GM19035 (cell line): ENCODE measurements around the gene ZBTB5.
"Not testable (repeated sequence)": the region's sequence is repeated elsewhere in the genome, so short reads cannot be mapped to it uniquely, and the experiment has no call there.

ENCODE experiments used
- ATAC-seq: cut with Tn5 transposase; IDR thresholded peaks from one replicate; pipeline ENCODE4 v1.9.1; 2021; ENCODE audit not compliant: unreplicated experiment

The ZBTB5 gene

DNA sequence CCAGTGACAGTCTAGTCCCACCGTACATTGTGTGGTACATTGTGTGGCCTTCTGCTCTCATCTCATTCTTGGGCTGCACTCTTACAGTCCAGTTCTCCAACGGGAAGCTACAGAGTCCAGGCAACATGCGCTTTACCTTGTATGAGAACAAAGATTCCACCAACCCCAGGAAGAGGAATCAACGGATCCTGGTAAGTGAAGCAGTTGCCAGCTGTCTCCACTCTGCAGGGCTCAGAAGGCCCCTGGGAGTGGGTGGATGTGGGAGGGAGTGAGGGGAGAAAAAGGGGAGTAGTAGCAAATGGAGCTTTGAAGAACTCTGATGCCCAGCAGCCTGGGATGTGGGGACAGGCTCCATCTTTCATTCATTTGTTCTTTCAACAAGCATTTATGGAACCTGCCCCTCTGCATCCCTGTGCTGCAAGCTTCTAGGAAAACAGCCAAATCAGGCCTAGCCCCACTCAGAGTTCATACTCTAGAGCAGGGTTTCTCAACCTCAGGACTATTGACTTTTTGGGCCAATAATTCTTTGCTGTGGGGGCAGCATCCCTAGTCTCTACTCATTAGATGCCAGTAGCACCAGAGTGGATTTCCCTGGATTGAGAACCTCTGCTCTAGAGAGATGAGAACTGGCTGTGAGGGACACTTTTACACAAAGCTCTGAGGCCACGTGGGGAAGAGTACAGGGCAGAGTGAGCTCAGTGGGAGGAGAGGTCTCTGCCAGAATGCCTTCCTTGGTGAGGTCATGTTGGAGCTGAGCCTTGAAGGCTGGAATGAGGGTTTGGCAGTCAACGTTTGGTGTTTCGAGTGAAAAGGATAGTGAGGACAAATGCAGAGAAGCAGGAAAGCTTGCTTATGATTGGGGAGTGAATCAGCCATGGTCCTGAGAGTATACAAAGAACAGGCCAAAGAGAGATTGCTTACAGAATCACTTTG lies 21.6 kb upstream of the ZBTB5 start:
- no peak for ATAC-seq

DNA sequence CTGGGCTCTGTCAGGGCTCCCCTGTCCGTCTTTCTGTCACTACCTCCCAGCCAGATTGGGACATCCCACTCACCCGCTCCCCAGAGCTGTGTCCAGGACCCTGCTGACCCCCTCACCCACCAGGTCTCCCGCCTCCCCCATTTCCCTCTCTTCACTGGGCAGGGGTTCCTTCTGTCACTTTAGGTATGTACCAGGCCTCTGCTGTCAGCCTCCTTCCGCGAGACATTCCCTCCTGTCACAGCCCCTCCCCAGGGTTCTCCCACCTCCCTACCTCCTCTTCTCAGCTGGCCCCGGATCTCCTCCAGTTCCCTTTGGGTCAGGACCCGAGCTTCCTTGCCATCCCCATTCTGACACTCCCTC lies 21.0 kb upstream of the ZBTB5 start:
- ATAC-seq, result no peak

DNA sequence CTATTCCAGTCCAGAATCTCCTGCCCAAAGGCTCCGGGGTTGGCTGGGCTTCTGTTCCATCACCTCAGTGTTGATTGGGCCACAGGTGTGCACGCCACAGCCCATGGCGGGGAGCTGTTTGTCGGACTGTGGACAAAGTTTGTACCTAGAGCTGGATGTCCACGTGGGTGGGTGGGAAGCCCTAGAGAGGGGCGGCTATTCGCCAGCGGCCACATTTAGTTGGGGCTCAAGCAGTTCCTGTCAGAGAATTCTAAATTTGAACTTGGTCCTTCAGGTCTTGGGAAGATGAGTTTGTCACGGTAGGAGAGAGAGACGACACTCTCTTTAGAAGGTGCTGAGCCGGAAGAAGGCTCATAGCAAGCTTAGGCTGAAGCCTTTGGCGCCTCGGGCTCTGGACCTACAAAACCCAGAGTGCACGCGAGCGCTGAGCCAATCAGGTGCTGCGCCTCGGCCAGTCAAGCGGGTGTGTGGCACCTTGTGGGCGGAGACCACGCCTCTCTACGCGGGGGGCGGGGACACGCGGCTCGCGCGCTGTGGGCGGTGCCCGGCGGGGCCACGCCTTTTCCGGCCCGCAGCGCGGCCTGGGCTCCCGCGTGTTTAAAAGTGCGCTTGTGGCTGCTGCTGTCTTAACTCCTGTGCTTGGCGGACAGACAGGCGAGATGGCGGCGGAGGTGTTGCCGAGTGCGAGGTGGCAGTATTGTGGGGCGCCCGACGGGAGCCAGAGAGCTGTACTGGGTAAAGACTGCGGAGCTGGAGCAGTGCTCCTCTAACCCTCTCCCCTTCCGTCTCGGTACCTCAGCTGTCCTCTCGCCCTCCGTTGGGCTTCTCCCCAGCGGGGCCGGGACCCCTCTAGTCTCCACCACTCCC lies 20.4 kb upstream of the ZBTB5 start, which contains the start of gene POLR1E:
Gene POLR1E, plus strand, starts transcription at position 560 of the 867 bp plus-strand sequence. Its CDS starts 100 bp downstream, at position 660.
- peak; percentile 97 for ATAC-seq

DNA sequence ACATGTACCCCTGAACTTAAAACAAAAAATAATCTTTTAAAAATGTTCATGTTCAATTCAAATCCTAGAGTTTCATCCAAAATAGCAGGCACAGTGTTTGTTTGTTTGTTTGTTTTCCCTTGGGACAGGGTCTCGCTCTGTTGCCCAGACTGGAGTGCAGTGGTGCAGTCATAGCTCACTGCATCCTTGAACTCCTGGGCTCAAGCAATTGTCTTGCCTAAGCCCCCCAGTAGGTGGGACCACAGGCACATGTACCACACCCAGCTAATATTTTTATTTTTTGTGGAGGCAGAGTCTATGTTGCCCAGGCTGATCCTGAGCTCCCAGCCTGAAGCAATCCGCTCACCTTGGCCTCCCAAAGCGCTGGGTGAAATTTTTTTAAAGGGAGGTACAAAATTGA lies 15.5 kb upstream of the ZBTB5 start:
- no peak for ATAC-seq

DNA sequence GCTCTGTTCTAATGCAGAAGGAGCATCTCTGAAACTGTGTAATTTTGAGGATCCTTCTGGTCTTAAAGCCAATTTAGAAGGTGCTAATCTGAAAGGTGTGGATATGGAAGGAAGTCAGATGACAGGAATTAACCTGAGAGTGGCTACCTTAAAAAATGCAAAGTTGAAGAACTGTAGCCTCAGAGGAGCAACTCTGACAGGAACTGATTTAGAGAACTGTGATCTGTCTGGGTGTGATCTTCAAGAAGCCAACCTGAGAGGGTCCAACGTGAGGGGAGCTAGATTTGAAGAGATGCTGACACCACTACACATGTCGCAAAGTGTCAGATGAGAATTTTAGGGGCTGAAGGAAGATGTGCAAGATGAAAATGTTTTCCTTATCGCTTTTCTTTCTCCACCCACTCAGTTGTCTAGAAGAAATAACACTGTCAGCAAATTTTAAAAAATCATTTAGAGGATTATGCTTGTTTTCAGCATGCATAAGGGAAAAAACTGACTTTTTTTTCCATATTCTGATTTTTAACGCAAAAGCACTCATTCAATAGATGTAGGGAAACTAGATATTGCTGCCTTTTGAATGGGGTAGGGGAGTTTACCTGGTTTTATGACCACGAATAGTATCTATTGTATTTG lies 12.9 kb upstream of the ZBTB5 start:
- not testable (repeated sequence) for ATAC-seq

DNA sequence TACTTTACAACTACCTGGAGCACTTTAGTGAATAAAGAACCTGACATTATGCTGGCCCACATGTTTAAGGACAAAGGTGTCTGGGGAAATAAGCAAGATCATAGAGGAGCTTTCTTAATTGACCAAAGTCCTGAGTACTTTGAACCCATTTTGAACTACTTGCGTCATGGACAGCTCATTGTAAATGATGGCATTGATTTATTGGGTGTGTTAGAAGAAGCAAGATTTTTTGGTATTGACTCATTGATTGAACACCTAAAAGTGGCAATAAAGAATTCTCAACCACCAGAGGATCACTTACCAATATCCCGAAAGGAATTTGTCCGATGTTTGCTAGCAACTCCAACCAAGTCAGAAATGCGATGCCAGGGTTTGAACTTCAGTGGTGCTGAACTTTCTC lies 12.2 kb upstream of the ZBTB5 start:
- not testable (repeated sequence) for ATAC-seq

DNA sequence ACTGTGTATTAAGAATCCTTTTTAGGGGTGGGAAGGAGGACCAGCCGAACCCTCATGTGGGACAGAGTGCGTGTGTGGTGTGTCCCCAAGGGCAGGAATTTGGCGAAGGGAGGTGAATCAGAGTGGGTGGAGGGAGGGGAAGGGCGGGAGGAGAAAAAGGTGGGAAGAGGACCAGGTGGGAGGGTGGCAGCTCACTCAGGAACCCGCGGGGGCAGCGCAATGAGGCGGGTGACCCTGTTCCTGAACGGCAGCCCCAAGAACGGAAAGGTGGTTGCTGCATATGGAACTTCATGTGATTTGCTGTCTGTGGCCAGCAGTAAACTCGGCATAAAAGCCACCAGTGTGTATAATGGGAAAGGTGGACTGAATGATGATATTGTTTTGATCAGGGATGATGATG lies 11.7 kb upstream of the ZBTB5 start:
- ATAC-seq, result no peak

DNA sequence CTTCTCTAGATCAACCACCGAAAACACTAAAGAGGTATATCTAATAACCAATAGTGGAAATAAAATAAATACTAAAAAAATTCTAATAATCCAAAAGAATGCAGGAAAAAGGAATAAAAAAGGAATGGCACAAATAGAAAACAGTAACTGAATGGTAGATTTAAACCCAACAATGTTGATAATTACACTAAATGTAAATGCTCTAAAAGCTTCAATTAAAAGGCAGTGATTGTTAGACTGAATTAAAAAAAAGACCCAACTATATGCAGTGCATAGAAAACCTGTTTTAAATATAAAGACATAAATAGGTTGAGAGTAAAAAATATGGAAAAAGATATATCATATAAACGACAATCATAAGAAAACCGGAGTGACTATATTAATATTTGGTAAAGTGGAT lies 9.2 kb upstream of the ZBTB5 start:
- no peak for ATAC-seq

DNA sequence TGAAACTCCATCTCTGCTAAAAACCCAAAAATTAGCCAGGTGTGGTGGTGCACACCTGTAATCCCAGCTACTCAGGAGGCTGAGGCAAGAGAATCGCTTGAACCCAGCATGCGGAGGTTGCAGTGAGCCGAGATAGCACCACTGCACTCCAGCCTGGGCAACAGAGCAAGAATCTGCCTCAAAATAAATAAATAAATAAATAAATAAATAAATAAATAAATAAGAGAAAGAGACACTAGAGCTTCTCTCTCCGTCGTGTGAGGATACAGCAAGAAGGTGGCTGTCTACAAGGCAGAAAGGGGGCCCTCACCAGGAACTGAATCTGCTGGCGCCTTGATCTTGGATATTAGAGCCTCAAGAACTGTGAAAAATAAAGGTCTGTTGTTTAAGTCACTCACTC lies 8.7 kb upstream of the ZBTB5 start:
- not testable (repeated sequence) for ATAC-seq

DNA sequence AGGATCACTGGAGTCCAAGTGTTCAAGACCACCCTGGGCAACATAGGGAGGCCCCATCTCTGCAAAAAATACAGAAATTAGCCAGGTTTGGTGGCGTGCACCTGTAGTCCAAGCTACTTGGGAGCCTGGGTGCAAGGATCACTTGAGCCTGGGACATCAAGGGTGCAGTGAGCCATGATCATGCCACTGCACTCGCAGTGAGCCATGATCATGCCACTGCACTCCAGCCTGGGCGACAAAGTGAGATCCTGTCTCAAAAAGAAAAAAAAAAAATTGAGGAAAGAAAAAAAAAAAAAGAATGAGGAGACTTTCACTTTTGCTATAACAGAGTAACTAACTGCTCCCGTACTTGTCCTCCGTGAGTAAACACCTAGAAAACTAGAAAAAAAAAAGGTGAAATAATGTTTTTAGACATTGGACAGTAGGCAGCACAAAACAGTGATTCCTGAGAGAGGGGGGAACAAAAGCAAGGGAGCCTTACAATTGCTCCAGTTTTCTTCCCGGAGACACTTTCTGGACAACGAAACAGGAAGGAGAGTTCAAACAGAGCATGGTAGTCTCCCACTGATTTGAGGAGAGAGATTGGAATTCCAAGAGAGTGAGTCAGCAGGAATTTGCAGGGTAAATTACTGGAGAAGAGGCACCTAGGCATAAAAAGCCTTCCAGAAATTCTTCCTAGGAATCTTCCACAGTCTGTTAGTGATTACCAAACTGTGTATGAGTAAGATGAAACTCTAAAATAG lies 6.9 kb upstream of the ZBTB5 start:
- no peak for ATAC-seq

DNA sequence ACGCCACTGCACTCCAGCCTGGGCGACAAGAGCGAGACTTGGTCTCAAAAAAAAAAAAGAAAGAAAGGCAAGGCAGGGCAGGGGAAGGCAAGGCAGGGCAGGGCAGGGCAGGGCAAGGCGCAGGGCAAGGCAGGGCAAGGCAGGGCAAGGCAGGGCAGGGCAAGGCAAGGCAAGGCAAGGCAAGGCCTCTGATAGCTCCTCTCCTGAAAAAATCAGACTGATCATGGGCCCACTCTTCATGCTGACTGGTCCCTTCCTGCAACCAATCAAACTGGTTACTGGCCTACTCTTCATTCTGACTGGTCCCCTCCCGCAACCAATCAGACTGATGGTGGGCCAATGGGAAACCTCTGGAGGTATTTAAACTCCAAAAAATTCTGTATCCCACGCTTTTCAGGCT lies 3.4 kb upstream of the ZBTB5 start:
- ATAC-seq, result no peak

DNA sequence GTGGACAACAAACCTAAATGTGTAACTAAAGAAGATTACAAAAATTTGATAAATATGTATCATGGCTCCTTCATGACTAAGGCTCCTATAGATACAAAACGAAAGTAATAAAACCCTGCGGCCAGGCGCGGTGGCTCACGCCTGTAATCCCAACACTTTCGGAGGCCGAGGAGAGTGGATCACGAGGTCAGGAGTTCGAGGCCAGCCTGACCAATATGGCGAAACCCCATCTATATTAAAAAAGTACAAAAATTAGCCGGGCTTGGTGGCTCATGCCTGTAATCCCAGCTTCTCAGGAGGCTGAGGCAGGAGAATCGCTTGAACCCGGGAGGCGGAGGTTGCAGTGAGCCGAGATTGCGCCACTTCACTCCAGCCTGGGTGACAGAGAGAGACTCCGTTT lies 2.3 kb upstream of the ZBTB5 start:
- ATAC-seq, result not testable (repeated sequence)

DNA sequence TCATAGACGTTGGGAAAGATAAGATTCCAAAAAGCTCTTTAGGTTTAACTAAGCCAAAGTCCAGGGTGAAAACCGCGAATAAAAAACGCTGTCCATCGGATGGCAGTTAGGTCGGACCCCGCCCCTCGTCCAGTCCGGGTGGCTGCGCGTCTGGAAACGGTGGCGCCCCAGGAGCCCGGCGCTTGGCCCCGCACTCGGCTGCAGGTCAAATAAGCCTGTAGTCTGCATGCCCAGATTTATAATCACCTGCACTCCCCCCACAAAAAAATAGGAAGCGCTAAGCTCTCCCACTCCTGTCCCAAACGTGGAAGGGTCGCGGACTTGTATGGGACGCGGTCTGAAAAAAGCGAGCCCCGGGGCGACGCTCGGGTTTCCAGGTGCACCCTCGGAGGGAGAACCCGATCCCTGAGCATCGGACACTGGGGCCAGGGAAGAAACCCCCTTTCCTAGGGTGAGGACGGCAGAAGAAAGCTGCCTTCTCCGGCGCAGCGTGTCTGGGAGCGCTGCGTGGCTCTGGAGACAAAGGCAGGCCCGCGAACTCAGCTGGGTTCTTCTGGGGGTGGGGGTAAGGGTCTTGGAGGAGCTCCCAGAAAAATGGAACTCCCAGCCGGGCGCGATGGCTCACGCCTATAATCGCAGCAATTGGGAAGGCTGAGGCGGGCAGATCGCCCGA lies 923 bp upstream of the ZBTB5 start:
- ATAC-seq, result peak; percentile 14

DNA sequence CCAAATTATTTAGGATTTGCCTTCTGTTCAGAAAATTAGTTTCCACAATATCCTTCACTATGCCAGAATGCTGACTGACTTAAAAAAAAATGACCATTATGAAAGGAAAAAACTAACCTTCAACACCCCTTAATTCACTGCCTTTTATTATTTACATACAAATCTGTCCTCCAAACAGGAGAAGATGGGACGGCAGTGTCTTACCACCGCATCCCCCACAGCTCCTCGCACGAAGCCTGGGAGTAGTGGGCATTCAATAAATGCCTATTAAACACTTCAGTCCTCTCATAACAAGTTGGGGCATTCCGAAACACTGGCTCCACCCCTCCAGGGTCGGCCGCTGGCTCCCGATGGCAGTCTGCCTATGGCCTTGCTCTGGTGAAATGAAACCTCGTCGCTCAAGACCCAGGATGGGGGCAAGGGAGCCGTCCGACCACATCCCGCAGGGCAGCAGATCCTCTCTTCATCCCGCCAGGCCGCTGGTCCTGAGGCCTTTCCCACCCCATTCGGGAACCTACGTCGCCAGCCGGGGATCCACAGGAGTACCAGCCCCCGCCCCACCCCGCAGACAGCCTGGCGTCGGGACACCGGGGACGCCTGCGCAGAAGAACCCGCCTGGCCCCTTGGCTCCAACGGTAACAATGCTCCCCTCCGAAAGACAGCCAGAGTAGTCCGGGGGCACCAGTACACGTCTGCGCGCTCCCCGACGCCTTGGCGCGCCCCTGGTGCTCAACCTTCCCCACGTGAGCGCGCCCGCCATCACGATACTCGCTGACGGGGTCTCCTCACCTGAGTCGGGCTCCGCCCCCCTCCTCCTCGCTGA lies 613 bp downstream of the ZBTB5 start:
- ATAC-seq, result peak; percentile 42

DNA sequence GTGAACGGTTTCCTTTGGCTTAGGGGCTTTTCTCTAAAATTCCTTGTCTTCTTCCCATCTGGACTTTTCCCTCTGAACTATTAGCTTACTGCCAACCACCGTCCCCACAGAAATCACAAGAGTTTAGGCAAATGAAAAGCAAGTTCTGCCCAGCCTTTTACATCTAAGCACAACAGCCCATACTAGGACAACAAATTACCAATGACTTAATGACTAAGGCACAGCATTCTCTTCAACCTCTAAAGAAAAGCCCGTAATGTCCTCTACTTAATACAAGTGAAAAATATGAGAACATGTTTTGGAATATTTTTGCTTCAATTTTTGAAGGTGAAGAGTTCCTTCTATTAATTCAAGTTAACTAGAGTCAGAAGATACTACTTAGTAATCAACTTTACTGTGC lies 1.2 kb downstream of the ZBTB5 start:
- no peak for ATAC-seq

DNA sequence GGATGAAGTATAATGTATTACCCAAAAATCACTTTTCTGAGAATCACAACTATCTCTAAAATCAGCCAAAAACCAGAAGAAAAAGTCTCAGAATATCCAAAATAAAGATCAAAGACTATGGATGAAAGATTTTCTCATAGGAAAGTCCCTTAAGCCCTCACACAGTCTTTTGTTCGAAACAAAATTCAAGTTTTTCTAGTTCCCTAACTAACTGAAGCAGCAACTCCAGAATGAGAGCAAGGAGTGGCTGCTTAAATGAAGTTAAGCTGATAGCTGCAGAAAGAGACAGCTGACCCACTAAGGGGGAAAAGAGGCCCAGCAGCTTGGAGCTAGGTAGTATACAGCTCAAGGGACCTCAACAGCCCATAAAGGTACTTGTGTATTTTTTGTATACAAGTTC lies 8.4 kb downstream of the ZBTB5 start:
- no peak for ATAC-seq

DNA sequence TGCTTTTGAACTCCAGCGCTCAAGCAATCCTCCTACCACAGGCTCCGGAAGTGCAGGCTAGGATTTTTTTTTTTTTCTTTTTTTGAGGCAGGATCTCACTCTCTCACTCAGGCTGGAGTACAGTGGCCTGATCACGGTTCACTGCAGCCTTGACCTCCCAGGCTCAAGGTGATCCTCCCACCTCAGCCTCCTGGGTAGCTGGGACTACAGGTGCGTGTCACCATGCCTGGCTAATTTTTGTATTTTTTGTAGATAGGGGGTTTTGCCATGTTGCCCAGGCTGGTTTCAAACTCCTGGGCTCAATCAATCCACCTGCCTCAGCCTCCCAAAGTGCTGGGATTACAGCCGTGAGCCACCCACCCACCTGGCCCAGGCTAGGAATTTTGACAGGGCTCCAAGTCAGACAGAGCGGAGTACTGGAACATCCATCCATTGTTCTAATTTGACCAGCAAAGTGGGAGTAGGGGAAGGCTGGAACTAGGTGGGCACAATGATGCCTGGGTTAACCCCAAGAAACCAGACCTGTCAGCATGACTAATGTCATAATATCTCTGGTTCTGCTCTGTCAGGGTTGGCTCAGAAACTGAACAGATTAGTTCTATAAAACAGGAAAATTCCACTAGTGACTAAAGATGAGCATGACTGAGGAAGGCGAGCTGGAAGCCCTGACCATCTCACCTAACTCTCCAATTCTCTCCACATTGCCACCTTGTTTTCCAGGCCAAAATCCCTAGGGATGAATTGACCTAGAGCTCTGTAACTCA lies 9.2 kb downstream of the ZBTB5 start:
- ATAC-seq, result no peak

DNA sequence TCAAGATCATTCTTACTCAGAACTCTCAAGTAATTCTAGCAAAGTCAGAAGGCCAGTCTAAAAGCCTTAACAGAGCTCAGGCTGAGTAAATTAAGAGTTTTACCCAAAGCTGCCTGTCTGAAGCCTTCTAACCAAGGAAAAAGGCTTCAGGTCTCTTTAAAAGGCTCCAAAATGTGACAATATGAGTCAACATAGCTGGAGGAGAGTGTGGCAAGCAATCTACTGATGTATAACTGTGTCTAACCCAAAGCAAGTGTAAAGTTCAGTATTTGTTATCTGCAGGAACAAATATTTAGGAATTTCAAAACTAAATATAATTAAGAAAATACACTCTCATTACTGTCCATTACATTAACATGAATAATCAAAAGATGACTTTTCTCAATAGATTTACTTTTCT lies 11.0 kb downstream of the ZBTB5 start:
- ATAC-seq, result no peak

DNA sequence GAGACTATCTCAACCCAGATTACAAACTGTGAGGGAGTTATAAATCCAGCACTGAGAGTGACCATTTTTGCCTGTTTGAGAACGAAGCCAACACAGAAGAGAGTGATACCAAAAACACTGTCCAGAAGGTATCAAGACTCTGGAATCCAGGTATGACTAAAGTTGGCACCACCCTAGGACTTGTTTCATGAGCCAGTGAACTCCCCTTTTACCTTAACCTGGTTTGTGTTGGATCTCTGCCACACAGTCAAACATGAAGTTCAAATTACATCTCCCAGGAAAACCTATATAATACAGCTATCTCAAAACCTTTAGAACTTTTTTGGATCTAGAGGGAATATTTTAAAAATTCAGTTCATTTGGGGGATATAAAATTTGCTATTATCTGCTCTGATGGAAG lies 11.4 kb downstream of the ZBTB5 start:
- ATAC-seq, result no peak
